Loucy (cell line): ENCODE measurements around the gene GNAQ.

Experiments used
- CTCF ChIP-seq: fragments of 200-600 bp; sonication (generic); conservative IDR thresholded peaks from 2 replicates; pipeline ENCODE4 v1.5.1; 2014; ENCODE audit warnings: mild to moderate bottlenecking, antibody characterized with exemption, low read length
- EZH2phosphoT487 ChIP-seq: fragments of 200-600 bp; IDR thresholded peaks from 2 replicates; pipeline ENCODE4 v1.6.1; 2018; ENCODE audit warnings: antibody characterized with exemption, mild to moderate bottlenecking, moderate library complexity, borderline replicate concordance

DNA sequence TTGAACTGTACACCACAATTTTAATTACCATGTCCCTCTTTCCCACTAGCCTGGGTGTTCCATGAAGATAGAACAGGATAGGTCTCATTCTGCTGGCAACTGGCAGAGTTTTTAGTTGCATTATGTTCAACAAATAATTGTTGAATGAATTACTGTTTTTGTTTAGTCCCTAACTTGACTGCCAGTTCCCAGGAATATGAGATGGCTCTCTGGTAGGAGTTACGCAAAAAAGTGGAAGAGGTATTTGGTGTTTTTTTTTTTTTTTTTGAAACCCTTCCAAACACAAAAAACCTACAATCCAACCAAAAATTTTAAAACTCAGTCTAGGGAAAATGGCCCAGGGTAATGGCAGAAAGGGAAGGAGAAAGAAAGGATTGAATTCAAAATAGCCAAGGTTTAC is 153.6 kb downstream of the GNAQ start:
- no peak for TF ChIP-seq CTCF
- TF ChIP-seq EZH2phosphoT487 = no peak
